GM18868 (cell line): ENCODE measurements around the gene APOC3.

Experiments
- ATAC-seq: cut with Tn5 transposase; IDR thresholded peaks from one replicate; pipeline ENCODE4 v1.9.1; 2021; ENCODE audit warnings: mild to moderate bottlenecking, moderate library complexity; ENCODE audit not compliant: unreplicated experiment

The APOC3 gene

GRCh38 chr11:116843661-116844060, 14.0 kb downstream of the APOC3 start:
- ATAC-seq = no peak

- ATAC-seq = no peak
Observed at GRCh38 chr11:116844722-116845121, 15.0 kb downstream of the APOC3 start.

GRCh38 chr11:116847612-116848011, 17.9 kb downstream of the APOC3 start:
- ATAC-seq = no peak

GRCh38 chr11:116849060-116849459, 19.4 kb downstream of the APOC3 start:
- no peak for ATAC-seq

GRCh38 chr11:116849486-116849885, 19.8 kb downstream of the APOC3 start:
- ATAC-seq = no peak

GRCh38 chr11:116851626-116852025, 21.9 kb downstream of the APOC3 start:
- no peak for ATAC-seq

GRCh38 chr11:116852261-116853031, 22.7 kb downstream of the APOC3 start:
- ATAC-seq = peak; percentile 31

- ATAC-seq = peak; percentile 97
Observed at GRCh38 chr11:116853461-116854073, 23.9 kb downstream of the APOC3 start.

GRCh38 chr11:116855413-116855812, 25.7 kb downstream of the APOC3 start:
- ATAC-seq = no peak

- no peak for ATAC-seq
Observed at GRCh38 chr11:116856423-116856822, 26.7 kb downstream of the APOC3 start.

- no peak for ATAC-seq
Observed at GRCh38 chr11:116857316-116857715, 27.6 kb downstream of the APOC3 start.

GRCh38 chr11:116857936-116858335, 28.2 kb downstream of the APOC3 start:
- no peak for ATAC-seq

GRCh38 chr11:116859175-116859574, 29.5 kb downstream of the APOC3 start:
- no peak for ATAC-seq

GRCh38 chr11:116860303-116860702, 30.6 kb downstream of the APOC3 start:
- ATAC-seq = no peak

GRCh38 chr11:116861539-116861938, 31.8 kb downstream of the APOC3 start:
- no peak for ATAC-seq

- ATAC-seq = no peak
Observed at GRCh38 chr11:116862185-116862584, 32.5 kb downstream of the APOC3 start.

GRCh38 chr11:116862951-116863350, 33.2 kb downstream of the APOC3 start:
- ATAC-seq = no peak

- no peak for ATAC-seq
Observed at GRCh38 chr11:116864531-116864930, 34.8 kb downstream of the APOC3 start.

- ATAC-seq = no peak
Observed at GRCh38 chr11:116865696-116866095, 36.0 kb downstream of the APOC3 start.

GRCh38 chr11:116866804-116867455, 37.2 kb downstream of the APOC3 start:
- ATAC-seq = no peak

GRCh38 chr11:116867619-116868018, 37.9 kb downstream of the APOC3 start:
- ATAC-seq = no peak

- ATAC-seq = no peak
Observed at GRCh38 chr11:116868066-116868465, 38.4 kb downstream of the APOC3 start.
